BLaER1 treated with 17β-estradiol and CSF1 and Interleukin-3, amounts not matched to agents 10 nM and 100 nM (cell line): ENCODE measurements around the gene PXMP4.

Source experiments
- H3K27ac ChIP-seq, 11 experiments: shearing (Covaris generic); formaldehyde crosslinking; 2 replicates each; pipeline ENCODE4 v1.8.1; 2022
- H3K27me3 ChIP-seq, 11 experiments: shearing (Covaris generic); formaldehyde crosslinking; 2 replicates each; pipeline ENCODE4 v1.8.1; 2022
- H3K36me3 ChIP-seq, 11 experiments: shearing (Covaris generic); formaldehyde crosslinking; 2 replicates each; pipeline ENCODE4 v1.8.1; 2022
- H3K4me1 ChIP-seq, 10 experiments: shearing (Covaris generic); formaldehyde crosslinking; 2 replicates each; pipeline ENCODE4 v1.8.1; 2022
- H3K4me2 ChIP-seq, 11 experiments: shearing (Covaris generic); formaldehyde crosslinking; 2 replicates each; pipeline ENCODE4 v1.8.1; 2022
- H3K4me3 ChIP-seq, 10 experiments: shearing (Covaris generic); formaldehyde crosslinking; 2 replicates each; pipeline ENCODE4 v1.8.1; 2022
- H3K9ac ChIP-seq, 11 experiments: shearing (Covaris generic); formaldehyde crosslinking; 2 replicates each; pipeline ENCODE4 v1.8.1; 2022
- H3K9me3 ChIP-seq, 11 experiments: shearing (Covaris generic); formaldehyde crosslinking; replicated peaks in 1 of 11; 2 replicates each; pipeline ENCODE4 v1.8.1; 2022
- H4K20me1 ChIP-seq, 11 experiments: shearing (Covaris generic); formaldehyde crosslinking; 2 replicates each; pipeline ENCODE4 v1.8.1; 2022
- Cebpa-rat ChIP-seq, 11 experiments: shearing (Covaris generic); IDR thresholded peaks; 2 replicates each; pipeline ENCODE4 v1.8.1; 2022

PXMP4 gene

DNA sequence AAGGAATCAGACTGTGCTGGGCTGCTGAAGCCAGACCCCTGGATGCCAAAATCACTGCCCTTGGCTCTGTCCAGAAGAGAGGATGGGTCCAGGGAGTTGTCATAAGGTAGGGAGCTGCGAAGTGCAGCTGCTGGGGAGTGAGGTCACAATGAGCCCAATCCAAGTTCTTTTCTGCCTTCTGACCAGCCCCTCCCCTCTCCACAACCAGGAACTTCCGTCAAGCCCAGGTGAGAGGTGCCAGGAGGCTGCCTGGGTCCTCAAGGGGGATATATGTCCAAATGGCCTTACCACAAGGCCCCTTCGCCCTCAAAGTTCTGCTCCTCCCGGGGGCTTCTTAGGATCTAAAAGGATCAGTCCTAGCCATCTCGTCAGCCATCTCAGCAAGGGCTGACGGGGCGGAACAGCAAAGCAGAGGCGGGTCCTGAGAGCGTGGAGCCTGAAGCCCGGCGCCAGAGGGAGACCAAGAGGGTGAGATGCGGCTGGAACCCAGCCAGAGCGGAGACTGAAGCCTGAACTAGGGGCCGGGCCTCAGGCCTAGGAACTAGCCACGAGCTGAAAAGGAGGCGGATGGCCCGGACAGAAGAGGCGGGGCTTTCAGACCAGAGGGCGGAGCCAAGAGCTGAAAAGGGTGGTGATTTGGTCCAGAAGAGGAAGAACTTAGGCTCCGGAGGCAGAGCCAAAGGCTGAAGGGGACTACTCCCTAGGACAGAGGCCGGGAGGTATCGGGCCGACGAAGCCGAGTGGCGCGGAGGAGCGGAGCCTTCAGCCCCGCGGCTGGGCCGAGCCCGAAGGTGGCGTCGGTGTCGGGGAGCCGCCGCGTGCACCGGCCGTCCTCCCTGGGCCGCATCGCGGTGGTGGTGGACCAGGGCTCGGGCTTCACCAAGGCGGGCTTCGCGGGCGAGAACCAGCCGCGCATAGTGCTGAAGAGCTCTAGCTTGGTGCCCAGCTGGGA, 53.5 kb downstream of the PXMP4 start, which contains the start of gene ACTL10:
Gene ACTL10 (plus strand): TSS at position 651 of the 952 bp plus-strand sequence. CDS start 555 bp downstream, outside the sequence.
- TF ChIP-seq Cebpa-rat (IDR thresholded peaks at IDR 0.05) = no peak
- H3K27ac ChIP-seq = peak within 1 kb of the TSS; percentile 42 to 80 (median 72); a peak in 21 of 22 replicates

DNA sequence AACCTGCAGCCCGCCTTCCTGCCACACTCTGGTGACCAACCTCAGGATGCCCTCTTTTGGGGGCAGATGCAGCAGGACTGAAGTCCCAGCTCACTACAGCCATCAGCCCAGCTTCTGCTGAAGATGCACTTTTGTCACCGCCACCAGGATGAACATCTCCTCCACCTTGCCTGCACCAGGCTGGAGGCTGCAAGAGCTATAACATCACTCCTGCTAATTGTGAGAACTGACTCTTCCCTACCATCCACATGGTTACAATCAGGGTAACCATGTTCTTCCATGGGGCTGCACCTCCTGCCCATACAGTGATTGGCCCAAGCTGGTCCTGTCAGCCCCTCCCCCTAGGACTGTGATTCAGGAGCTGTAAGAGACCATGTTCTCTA, 55.4 kb downstream of the PXMP4 start:
- H3K4me3 ChIP-seq = no peak overlapping the region
- peaks cover under 1 to 11% (median 5%) of the 10 kb centered on the region in 11 experiments; a peak in 11 of 22 replicates for H3K36me3 ChIP-seq
- TF ChIP-seq Cebpa-rat (IDR thresholded peaks at IDR 0.05) = no peak
- peaks cover 55 to 83% (median 77%) of the 10 kb centered on the region in 10 experiments for H3K4me1 ChIP-seq
- H4K20me1 ChIP-seq = peaks cover 0 to 24% (median 9%) of the 10 kb centered on the region in 11 experiments; a peak in 10 of 22 replicates
- peak overlapping the region in 1 of 11 experiments; percentile 77; a peak in 2 of 22 replicates for H3K9ac ChIP-seq
- no peak overlapping the region for H3K27ac ChIP-seq
- H3K9me3 ChIP-seq = no peaks in the 10 kb centered on the region
- H3K4me2 ChIP-seq = peak overlapping the region; percentile 92 to 100 (median 97)
- H3K27me3 ChIP-seq = no peaks in the 10 kb centered on the region

More for the DNA sequence above, 53.5 kb downstream of the PXMP4 start, which contains the start of gene ACTL10:
- H4K20me1 ChIP-seq = peaks cover 0 to 37% (median 8%) of the 10 kb centered on the region in 11 experiments; a peak in 10 of 22 replicates
- H3K27me3 ChIP-seq = no peaks in the 10 kb centered on the region
- H3K9ac ChIP-seq = peak within 1 kb of the TSS; percentile 67 to 82 (median 73); a peak in 21 of 22 replicates
- H3K9me3 ChIP-seq = no peaks in the 10 kb centered on the region
- peak within 1 kb of the TSS; percentile 89 to 99 (median 97) for H3K4me2 ChIP-seq
- peaks cover 71 to 86% (median 84%) of the 10 kb centered on the region in 10 experiments for H3K4me1 ChIP-seq
- peak within 1 kb of the TSS; percentile 55 to 71 (median 62) for H3K4me3 ChIP-seq
- peaks cover 0 to 14% (median 0%) of the 10 kb centered on the region in 11 experiments; a peak in 5 of 22 replicates for H3K36me3 ChIP-seq

DNA sequence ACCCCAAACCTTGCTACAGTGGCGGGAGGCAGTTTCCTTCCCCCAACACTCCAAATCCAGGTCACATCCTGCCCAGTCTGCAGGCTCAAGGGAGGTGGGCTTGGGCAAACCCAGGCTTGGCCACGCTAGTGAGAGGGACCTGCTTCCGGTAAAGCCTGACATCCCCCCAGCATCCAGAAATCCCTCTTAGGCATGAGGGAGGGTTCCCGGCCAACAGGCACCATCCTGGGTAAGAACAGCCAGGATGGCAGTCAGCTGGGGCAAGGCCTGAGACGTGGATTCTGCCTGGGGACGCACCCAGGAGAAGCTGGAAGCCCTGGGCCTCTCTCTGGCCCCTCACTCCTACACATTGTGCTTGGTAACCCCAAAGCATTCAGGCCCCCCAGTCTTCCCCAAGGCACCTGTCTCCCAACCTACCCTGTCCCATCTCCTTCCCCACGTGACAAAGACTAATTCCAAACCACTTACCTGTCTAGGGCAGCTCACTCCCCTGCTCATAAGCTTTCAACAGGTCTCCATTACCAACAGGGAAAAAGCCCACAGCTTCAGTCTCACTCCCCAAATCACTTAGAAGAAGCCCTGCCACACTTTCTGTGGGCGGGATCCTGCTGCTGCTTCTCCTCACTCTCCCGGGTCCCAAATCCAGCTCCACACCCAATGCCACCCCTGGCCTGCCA, 55.9 kb downstream of the PXMP4 start:
- H3K36me3 ChIP-seq = peaks cover 3 to 16% (median 10%) of the 10 kb centered on the region in 11 experiments; a peak in 12 of 22 replicates
- peak overlapping the region; percentile 92 to 100 (median 97) for H3K4me2 ChIP-seq
- H3K4me3 ChIP-seq = peak overlapping the region; percentile 59 to 77 (median 72)
- peaks cover 53 to 81% (median 74%) of the 10 kb centered on the region in 10 experiments for H3K4me1 ChIP-seq
- peaks cover 0 to 20% (median 9%) of the 10 kb centered on the region in 11 experiments; a peak in 10 of 22 replicates for H4K20me1 ChIP-seq
- no peak for TF ChIP-seq Cebpa-rat (IDR thresholded peaks at IDR 0.05)
- peak overlapping the region; percentile 49 to 85 (median 71); a peak in 20 of 22 replicates for H3K27ac ChIP-seq
- no peaks in the 10 kb centered on the region for H3K27me3 ChIP-seq
- peak overlapping the region; percentile 67 to 83 (median 78) for H3K9ac ChIP-seq
- no peaks in the 10 kb centered on the region for H3K9me3 ChIP-seq

DNA sequence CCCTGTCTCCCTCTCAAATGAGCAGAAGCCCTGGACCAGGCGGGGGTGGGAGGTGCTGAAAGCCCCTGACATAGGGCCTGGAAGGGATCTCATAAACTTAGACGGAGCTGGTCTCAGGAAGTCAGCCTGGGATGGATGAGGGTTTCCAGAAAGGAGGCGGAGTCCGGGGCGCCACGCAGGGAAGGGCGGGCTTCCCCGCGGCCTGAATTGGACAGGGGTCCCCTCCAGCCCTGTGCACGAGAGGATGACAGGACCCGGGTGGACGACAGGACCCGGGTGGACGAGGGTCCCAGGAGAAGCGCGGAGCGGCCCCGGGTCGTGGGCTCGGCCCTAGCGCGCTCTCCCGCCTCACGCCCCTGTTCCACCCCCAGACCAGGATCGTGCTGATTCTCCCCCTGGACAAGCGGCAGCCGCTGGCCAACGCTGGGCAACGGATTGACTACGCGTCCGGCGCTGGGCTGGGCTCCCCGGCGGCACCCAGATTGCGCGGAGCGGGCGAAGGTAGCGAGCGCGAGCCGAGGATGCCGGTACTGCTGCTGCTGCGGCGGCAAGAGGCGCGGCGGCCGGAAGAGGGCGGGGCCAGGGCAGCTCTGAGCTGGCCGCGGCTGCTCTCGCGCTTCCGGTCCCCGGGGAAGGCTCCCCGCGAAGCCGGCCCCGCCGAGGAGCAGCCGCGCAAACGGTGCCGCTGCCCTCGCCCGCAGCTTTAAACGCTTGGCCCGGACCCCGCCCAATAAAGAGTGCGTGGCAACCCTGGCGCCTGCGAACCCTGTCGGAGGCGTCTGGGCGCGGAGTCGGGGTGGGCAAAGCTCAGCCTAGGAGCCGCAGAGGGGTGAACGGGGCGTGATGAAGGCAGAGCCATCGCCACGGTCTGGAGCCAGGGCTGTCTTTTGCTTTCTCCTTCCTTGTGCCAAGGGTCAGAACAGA, 56.7 kb downstream of the PXMP4 start:
- H4K20me1 ChIP-seq = peaks cover 0 to 19% (median 5%) of the 10 kb centered on the region in 11 experiments; a peak in 10 of 22 replicates
- no peak for TF ChIP-seq Cebpa-rat (IDR thresholded peaks at IDR 0.05)
- H3K27me3 ChIP-seq = no peaks in the 10 kb centered on the region
- peak overlapping the region; percentile 59 to 77 (median 72) for H3K4me3 ChIP-seq
- H3K4me2 ChIP-seq = peak overlapping the region; percentile 92 to 100 (median 97)
- H3K9me3 ChIP-seq = no peaks in the 10 kb centered on the region
- peaks cover 0 to 22% (median 14%) of the 10 kb centered on the region in 11 experiments; a peak in 12 of 22 replicates for H3K36me3 ChIP-seq
- H3K27ac ChIP-seq = peak overlapping the region; percentile 49 to 85 (median 71); a peak in 21 of 22 replicates
- peaks cover 50 to 73% (median 66%) of the 10 kb centered on the region in 10 experiments for H3K4me1 ChIP-seq
- H3K9ac ChIP-seq = peak overlapping the region; percentile 67 to 83 (median 78)

DNA sequence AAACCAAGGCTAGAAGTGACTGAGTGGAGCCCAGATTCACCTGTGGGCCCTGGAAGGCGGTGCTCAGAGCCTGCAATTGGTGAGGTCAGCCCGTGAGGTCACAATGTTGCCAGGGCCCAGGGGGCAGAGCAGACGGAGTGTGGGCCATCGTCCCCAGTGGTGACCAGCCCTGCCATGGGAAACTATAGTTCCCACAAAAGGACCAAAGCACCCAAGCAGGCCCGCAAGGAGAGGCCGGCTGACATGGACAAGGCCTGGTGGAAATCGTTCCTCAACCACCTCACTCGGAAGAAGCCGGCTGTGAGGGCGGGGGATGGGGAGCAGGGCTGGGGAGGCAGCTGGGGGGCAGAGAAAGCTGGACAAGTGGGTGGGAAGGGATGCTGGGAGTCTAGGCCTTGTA, 57.9 kb downstream of the PXMP4 start, which contains the start of gene C20orf144:
Gene C20orf144 (plus strand): TSS at position 156 of the 400 bp plus-strand sequence. CDS start 19 bp downstream, at position 175.
- no peaks in the 10 kb centered on the region for H3K27me3 ChIP-seq
- peak within 1 kb of the TSS; percentile 92 to 100 (median 97) for H3K4me2 ChIP-seq
- H3K27ac ChIP-seq = peak within 1 kb of the TSS in 10 of 11 experiments; percentile 60 to 85 (median 72); a peak in 20 of 22 replicates
- peaks cover 0 to 20% (median 0%) of the 10 kb centered on the region in 11 experiments; a peak in 5 of 22 replicates for H4K20me1 ChIP-seq
- TF ChIP-seq Cebpa-rat (IDR thresholded peaks at IDR 0.05) = no peak
- peaks cover 38 to 60% (median 53%) of the 10 kb centered on the region in 10 experiments for H3K4me1 ChIP-seq
- no peaks in the 10 kb centered on the region for H3K9me3 ChIP-seq
- peaks cover 3 to 29% (median 14%) of the 10 kb centered on the region in 11 experiments; a peak in 13 of 22 replicates for H3K36me3 ChIP-seq
- H3K4me3 ChIP-seq = peak within 1 kb of the TSS; percentile 59 to 77 (median 72)
- peak within 1 kb of the TSS; percentile 67 to 83 (median 78); a peak in 21 of 22 replicates for H3K9ac ChIP-seq

DNA sequence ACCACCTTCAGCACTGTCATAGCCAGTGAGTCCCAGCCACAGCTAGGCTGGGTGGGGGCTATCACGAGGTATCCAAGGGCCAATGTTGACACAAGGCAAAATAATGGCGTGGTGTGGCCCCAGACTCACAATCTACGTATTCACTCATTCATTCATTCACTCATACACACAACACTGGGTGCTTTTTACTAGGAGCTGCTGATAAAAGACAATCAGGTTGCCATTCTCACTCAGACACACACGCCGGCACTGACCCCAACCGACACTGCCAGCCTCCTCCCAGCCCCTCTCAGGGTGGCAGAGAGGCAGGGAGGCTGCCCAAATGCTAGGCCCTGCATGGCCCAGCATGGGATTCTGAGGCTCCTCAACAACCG, 59.4 kb downstream of the PXMP4 start:
- no peak for TF ChIP-seq Cebpa-rat (IDR thresholded peaks at IDR 0.05)
- H3K4me3 ChIP-seq = no peak overlapping the region
- H3K36me3 ChIP-seq = peaks cover 4 to 34% (median 18%) of the 10 kb centered on the region in 11 experiments; a peak in 13 of 22 replicates
- no peaks in the 10 kb centered on the region for H3K9me3 ChIP-seq
- no peaks in the 10 kb centered on the region for H3K27me3 ChIP-seq
- peaks cover 0 to 26% (median 0%) of the 10 kb centered on the region in 11 experiments; a peak in 5 of 22 replicates for H4K20me1 ChIP-seq
- peak overlapping the region in 8 of 11 experiments; percentile 16 to 33 (median 24); a peak in 9 of 22 replicates for H3K4me2 ChIP-seq
- peak overlapping the region in 2 of 11 experiments; percentile 31 to 39; a peak in 3 of 22 replicates for H3K9ac ChIP-seq
- no peak overlapping the region; a peak in 1 of 22 replicates for H3K27ac ChIP-seq
- H3K4me1 ChIP-seq = peaks cover 26 to 48% (median 41%) of the 10 kb centered on the region in 10 experiments

DNA sequence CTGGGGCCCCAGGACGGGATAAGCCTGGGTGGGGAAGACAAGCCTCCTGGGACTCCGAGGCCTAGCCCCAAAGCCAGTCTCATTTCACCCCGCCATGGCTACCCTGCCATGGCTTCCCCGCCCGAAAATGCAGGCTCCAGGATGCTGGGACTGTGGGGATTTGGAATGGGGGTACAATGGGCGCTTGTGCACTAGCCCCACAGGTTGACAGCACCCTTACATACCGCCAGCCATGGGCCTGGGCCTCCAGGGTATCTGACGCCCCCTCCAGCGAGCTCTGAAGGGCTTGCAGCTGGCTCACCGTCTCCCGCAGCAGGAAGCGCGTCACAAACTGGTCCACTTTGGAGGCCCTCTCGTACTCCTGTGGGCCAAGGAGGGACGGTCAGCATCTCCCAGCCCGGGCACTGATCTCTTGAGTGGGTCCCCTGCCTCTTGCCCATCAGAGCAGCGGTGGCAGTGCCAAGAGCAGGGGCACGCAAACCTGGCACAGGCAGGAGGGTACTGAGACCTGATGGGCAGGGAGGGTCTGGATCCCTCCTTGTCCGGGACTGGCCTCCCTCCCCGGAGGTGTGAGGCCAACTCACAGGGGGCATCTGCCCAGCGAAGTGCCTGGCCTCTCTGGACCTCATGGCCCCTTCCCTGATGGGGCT, 60.0 kb downstream of the PXMP4 start:
- H3K27me3 ChIP-seq = no peaks in the 10 kb centered on the region
- H3K36me3 ChIP-seq = peaks cover 4 to 34% (median 18%) of the 10 kb centered on the region in 11 experiments; a peak in 13 of 22 replicates
- peaks cover 0 to 26% (median 0%) of the 10 kb centered on the region in 11 experiments; a peak in 5 of 22 replicates for H4K20me1 ChIP-seq
- H3K4me3 ChIP-seq = no peak overlapping the region
- no peak overlapping the region; a peak in 2 of 22 replicates for H3K27ac ChIP-seq
- H3K4me1 ChIP-seq = peaks cover 22 to 45% (median 38%) of the 10 kb centered on the region in 10 experiments
- H3K4me2 ChIP-seq = peak overlapping the region in 9 of 11 experiments; percentile 16 to 39 (median 25); a peak in 12 of 22 replicates
- no peak for TF ChIP-seq Cebpa-rat (IDR thresholded peaks at IDR 0.05)
- H3K9me3 ChIP-seq = no peaks in the 10 kb centered on the region
- H3K9ac ChIP-seq = peak overlapping the region in 3 of 11 experiments; percentile 27 to 39 (median 31); a peak in 3 of 22 replicates
